Stomach (tissue), 9 donors: ENCODE measurements around the gene DPF3. TPM values are rescaled to one million over a fixed set of nuclear protein-coding genes. Genes with fewer than 3 reads are reported as not detected.

Source experiments
- DNase-seq, 2 donors: peaks; one replicate each; pipeline versions ENCODE4 v3.0.0 to v3.0.0-alpha.2; 2013 to 2019
- H3K27ac ChIP-seq, 5 donors: fragments of 200-600 bp in 4 of 5; sonication (generic) in 4 of 5; one replicate each; pipeline ENCODE4 v1.5.1; 2013 to 2019; ENCODE audit warnings: mild to moderate bottlenecking in 1 of 5, moderate library complexity in 1 of 5
- H3K27me3 ChIP-seq, 3 donors: fragments of 200-600 bp; sonication (generic); one replicate each; pipeline ENCODE4 v1.5.1; 2017 to 2019; ENCODE audit warnings: mixed run types in 1 of 3
- H3K36me3 ChIP-seq, 4 donors: fragments of 200-600 bp; sonication (generic); 1 replicate in 3 of 4; 2 replicates in 1 of 4; pipeline ENCODE4 v1.5.1; 2016 to 2019
- H3K4me1 ChIP-seq, 4 donors: fragments of 200-600 bp; sonication (generic); one replicate each; pipeline ENCODE4 v1.5.1; 2016 to 2019
- H3K4me3 ChIP-seq, 4 donors: fragments of 200-600 bp; sonication (generic) in 3 of 4; one replicate each; pipeline ENCODE4 v1.5.1; 2016 to 2019; ENCODE audit warnings: mild to moderate bottlenecking in 1 of 4
- H3K9me3 ChIP-seq, 4 donors: fragments of 200-600 bp; sonication (generic); one replicate each; pipeline ENCODE4 v1.5.1; 2016 to 2019
- CTCF ChIP-seq, 7 experiments: fragments of 450-650 bp in 4 of 7; fragments of 200-600 bp in 3 of 7; sonication (generic) in 3 of 7; IDR thresholded peaks; one replicate each; pipeline ENCODE4 v1.5.1; 2016 to 2019; ENCODE audit warnings: antibody characterized with exemption in 7 of 7, control low read depth in 2 of 7, mild to moderate bottlenecking in 1 of 7
- EP300 ChIP-seq: sonication (generic); formaldehyde crosslinking; IDR thresholded peaks from one replicate; pipeline ENCODE4 v1.6.1; 2017; ENCODE audit warnings: antibody characterized with exemption
- POLR2A ChIP-seq, 4 donors: fragments of 450-650 bp; IDR thresholded peaks; one replicate each; pipeline ENCODE4 v1.6.1; 2016; ENCODE audit warnings: antibody characterized with exemption in 4 of 4, control low read depth in 2 of 4, mild to moderate bottlenecking in 1 of 4, moderate library complexity in 1 of 4
- POLR2AphosphoS5 ChIP-seq, 3 donors: sonication (generic); formaldehyde crosslinking; IDR thresholded peaks; one replicate each; pipeline ENCODE4 v1.6.1; 2016; ENCODE audit warnings: antibody characterized with exemption in 3 of 3
- WGBS, 5 donors: extraction: QIAGEN DNeasy Blood & Tissue Kit in 3 of 5; methylation state at CpG; one replicate each; pipeline versions ENCODE4 v1.1.5 to v1.1.7; 2013 to 2018; 5-methylcytosine and 5-hydroxymethylcytosine counted together
- intact Hi-C: fragments of 100-400 bp; cut with DNase I; formaldehyde crosslinking; loops from one replicate; pipeline ENCODE4 v1.15.1; 2023; ENCODE audit warnings: low total_unique reads
- polyA plus RNA-seq, 3 donors: library from polyadenylated mRNA; stranded (reverse); fragments of 200-250 nt; gene quantifications; one replicate each; pipeline ENCODE4 v1.2.3, GENCODE V29; 2013
- total RNA-seq, 5 donors: library from RNA; depleted of rRNA; stranded (reverse); fragments of >200 nt; gene quantifications; one replicate each; pipeline versions ENCODE4 v1.1.0 to v1.2.3, GENCODE V29; 2014 to 2016
- donor health status: healthy with polysubstance abuse.
- donor health status: Bipolar disorder and iron deficiency.
- donor health status: healthy.

DPF3 gene
- total and polyA plus RNA-seq, 8 donors: 0.20 to 113 (median 3.7) TPM

GRCh38 chr14:72663956-72664650 is 229.8 kb downstream of the DPF3 start:
- no peak for TF ChIP-seq CTCF (IDR thresholded peaks at IDR 0.05)
- TF ChIP-seq EP300: no peak
- no peak for TF ChIP-seq POLR2AphosphoS5 (IDR thresholded peaks at IDR 0.05)
- no peak for TF ChIP-seq POLR2A (IDR thresholded peaks at IDR 0.05)
- DNase-seq: no peak
- no peak overlapping the region for H3K4me3 ChIP-seq
- intact Hi-C loops: no loop called here
- no peaks in the 10 kb centered on the region for H3K36me3 ChIP-seq
- H3K9me3 ChIP-seq: no peaks in the 10 kb centered on the region
- H3K4me1 ChIP-seq: no peaks in the 10 kb centered on the region
- H3K27ac ChIP-seq: no peak overlapping the region
- H3K27me3 ChIP-seq: no peaks in the 10 kb centered on the region
- WGBS, 5 donors: 64 to 72% (median 67%) methylated on average over 5 of the region's 5 CpGs

- no peak for DNase-seq
- 92 to 100% (median 92%) methylated on average over 1 of the region's 1 CpG for WGBS, 5 donors
- Histone ChIP-seq H3K27ac (no peak overlapping the region), H3K27me3 (no peaks in the 10 kb centered on the region), H3K36me3 (no peaks in the 10 kb centered on the region), H3K4me3 (no peak overlapping the region), H3K4me1 (no peaks in the 10 kb centered on the region), H3K9me3 (no peaks in the 10 kb centered on the region)
- intact Hi-C loops: no loop called here
- no peak for TF ChIP-seq POLR2A (IDR thresholded peaks at IDR 0.05)
- TF ChIP-seq POLR2AphosphoS5 (IDR thresholded peaks at IDR 0.05): no peak
- no peak for TF ChIP-seq EP300
- no peak for TF ChIP-seq CTCF (IDR thresholded peaks at IDR 0.05)
Observed at GRCh38 chr14:72663076-72663487, 230.8 kb downstream of the DPF3 start.

GRCh38 chr14:72662214-72662613 is 231.7 kb downstream of the DPF3 start:
- Histone ChIP-seq H3K9me3 (no peaks in the 10 kb centered on the region), H3K36me3 (no peaks in the 10 kb centered on the region), H3K4me3 (no peak overlapping the region), H3K27me3 (no peaks in the 10 kb centered on the region), H3K27ac (no peak overlapping the region), H3K4me1 (no peaks in the 10 kb centered on the region)
- TF ChIP-seq EP300: no peak
- TF ChIP-seq POLR2AphosphoS5 (IDR thresholded peaks at IDR 0.05): no peak
- TF ChIP-seq POLR2A (IDR thresholded peaks at IDR 0.05): no peak
- no peak for TF ChIP-seq CTCF (IDR thresholded peaks at IDR 0.05)
- WGBS, 5 donors: 86 to 95% (median 88%) methylated on average over 2 of the region's 2 CpGs
- intact Hi-C loops: no loop called here
- no peak for DNase-seq

GRCh38 chr14:72657214-72657921 is 236.5 kb downstream of the DPF3 start:
- DNase-seq: no peak
- Histone ChIP-seq H3K27me3 (no peaks in the 10 kb centered on the region), H3K4me3 (no peak overlapping the region), H3K27ac (no peak overlapping the region), H3K36me3 (no peaks in the 10 kb centered on the region), H3K9me3 (no peaks in the 10 kb centered on the region), H3K4me1 (no peaks in the 10 kb centered on the region)
- intact Hi-C loops: no loop called here
- WGBS, 5 donors: 61 to 85% (median 74%) methylated on average over 1 of the region's 1 CpG
- TF ChIP-seq CTCF (IDR thresholded peaks at IDR 0.05) (no peak), POLR2AphosphoS5 (IDR thresholded peaks at IDR 0.05) (no peak), EP300 (no peak), POLR2A (IDR thresholded peaks at IDR 0.05) (no peak)
